Activated CD4-positive, alpha-beta memory T cell treated with anti-CD3 and anti-CD28 coated beads, Interleukin-2, amount 10 ng/mL, durations not matched to agents 7 days and 5 days (primary cell): Measurements from ENCODE around the gene SLC35F1. TPM values are rescaled to one million over a fixed set of nuclear protein-coding genes. Genes with fewer than 3 reads are reported as not detected.
"Not testable (repeated sequence)": the region's sequence is repeated elsewhere in the genome, so short reads cannot be mapped to it uniquely, and the experiment has no call there.

ENCODE experiments used
- CTCF ChIA-PET: fragments of 350-600 bp; sonication (Branson Sonifier 250); formaldehyde crosslinking; loops from one replicate; lab custom pipeline; 2021; ENCODE audit warnings: antibody characterized with exemption, inconsistent platforms; lab: Charles Lee
- POLR2A ChIA-PET: fragments of 350-600 bp; sonication (Branson Sonifier 250); formaldehyde crosslinking; loops from one replicate; lab custom pipeline; 2021; ENCODE audit warnings: antibody characterized with exemption; lab: Charles Lee
- DNase-seq: peaks from one replicate; pipeline ENCODE4 v3.0.0-alpha.2; 2020
- H3K27ac Mint-ChIP-seq: one replicate; pipeline ENCODE4 v1.8.0; 2021; ENCODE audit warnings: mild to moderate bottlenecking, mixed read lengths
- H3K27me3 Mint-ChIP-seq: one replicate; pipeline ENCODE4 v1.8.0; 2021; ENCODE audit warnings: mixed read lengths
- H3K36me3 Mint-ChIP-seq: one replicate; pipeline ENCODE4 v1.8.0; 2021; ENCODE audit warnings: low read depth, mixed read lengths
- H3K4me1 Mint-ChIP-seq: one replicate; pipeline ENCODE4 v1.8.0; 2021; ENCODE audit warnings: mixed read lengths
- H3K4me3 Mint-ChIP-seq: one replicate; pipeline ENCODE4 v1.8.0; 2021; ENCODE audit warnings: mild to moderate bottlenecking, mixed read lengths
- H3K9me3 Mint-ChIP-seq: one replicate; pipeline ENCODE4 v1.8.0; 2021; ENCODE audit warnings: mixed read lengths
- total RNA-seq, 2 experiments: library from RNA; stranded (reverse); gene quantifications; one replicate each; pipeline ENCODE4 v1.2.3, GENCODE V29; 2021

Gene SLC35F1
- under 1 TPM in 1 of 2 experiments, not detected in 1; 0.05 TPM for total RNA-seq

GRCh38 chr6:117906958-117907600 lies at the start of gene SLC35F1:
SLC35F1 (plus strand) TSS chr6:117907264.
- peak; percentile 21 for DNase-seq
- Mint-ChIP-seq H3K4me1 (peaks cover 6% of the 10 kb centered on the region), H3K27me3 (peaks cover 47% of the 10 kb centered on the region), H3K4me3 (peak within 1 kb of the TSS; percentile 41), H3K9me3 (no peaks in the 10 kb centered on the region), H3K36me3 (no peaks in the 10 kb centered on the region), H3K27ac (no peak within 1 kb of the TSS)
- CTCF ChIA-PET = no interaction called here
- POLR2A ChIA-PET = no interaction called here

- H3K27me3 Mint-ChIP-seq, H3K36me3 Mint-ChIP-seq, H3K4me1 Mint-ChIP-seq, H3K27ac Mint-ChIP-seq, H3K9me3 Mint-ChIP-seq, CTCF ChIA-PET, POLR2A ChIA-PET, DNase-seq, H3K4me3 Mint-ChIP-seq: not testable (repeated sequence)
Measured at GRCh38 chr6:117858601-117859000, 48.5 kb upstream of the SLC35F1 start.

DNA sequence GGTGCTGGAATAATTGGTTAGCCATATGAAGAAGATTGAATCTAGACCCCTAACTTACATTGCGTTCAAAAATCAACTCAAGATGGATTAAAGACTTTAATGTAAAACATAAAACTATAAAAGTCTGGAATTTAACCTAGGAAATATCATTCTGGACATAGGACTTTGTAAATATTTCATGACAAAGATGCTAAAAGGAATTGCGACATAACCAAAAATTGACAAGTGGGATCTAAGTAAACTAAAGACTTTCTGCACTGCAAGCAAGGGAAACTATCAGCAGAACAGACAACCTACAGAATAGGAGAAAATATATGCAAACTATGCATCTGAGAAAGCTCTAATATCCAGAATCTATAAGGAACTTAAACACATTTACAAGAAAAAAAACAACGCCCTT lies 45.5 kb upstream of the SLC35F1 start:
- CTCF ChIA-PET = no interaction called here

DNA sequence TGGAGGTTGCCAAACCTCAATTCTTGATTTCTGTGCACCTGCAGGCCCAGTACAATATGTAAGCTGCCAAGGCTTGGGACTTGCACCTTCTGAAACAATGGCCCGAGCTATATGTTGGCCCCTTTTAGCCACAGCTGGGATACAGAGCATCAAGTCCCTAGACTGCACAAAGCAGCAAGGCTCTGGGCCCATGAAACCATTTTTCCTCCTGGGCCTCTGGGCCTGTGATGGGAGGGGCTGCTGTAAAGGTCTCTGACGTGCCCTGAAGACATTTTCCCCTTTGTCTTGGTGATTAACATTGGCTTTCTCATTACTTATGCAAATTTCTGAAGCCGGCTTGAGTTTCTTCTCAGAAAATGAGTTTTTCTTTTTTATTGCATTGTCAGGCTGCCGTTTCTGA lies 40.5 kb upstream of the SLC35F1 start:
- H3K9me3 Mint-ChIP-seq = peaks cover 11% of the 10 kb centered on the region
- ChIA-PET CTCF (no interaction called here), POLR2A (no interaction called here)
- no peak for DNase-seq
- H3K27ac Mint-ChIP-seq = no peak overlapping the region
- H3K4me3 Mint-ChIP-seq = no peak overlapping the region
- no peaks in the 10 kb centered on the region for H3K27me3 Mint-ChIP-seq
- no peaks in the 10 kb centered on the region for H3K4me1 Mint-ChIP-seq
- no peaks in the 10 kb centered on the region for H3K36me3 Mint-ChIP-seq

More for the DNA sequence above, 45.5 kb upstream of the SLC35F1 start:
- H3K27ac Mint-ChIP-seq = no peak overlapping the region
- H3K36me3 Mint-ChIP-seq = no peaks in the 10 kb centered on the region
- peaks cover 6% of the 10 kb centered on the region for H3K9me3 Mint-ChIP-seq
- no peaks in the 10 kb centered on the region for H3K4me1 Mint-ChIP-seq
- no peak for DNase-seq
- H3K27me3 Mint-ChIP-seq = no peaks in the 10 kb centered on the region
- POLR2A ChIA-PET = no interaction called here
- H3K4me3 Mint-ChIP-seq = no peak overlapping the region

GRCh38 chr6:117870486-117871242 lies 36.4 kb upstream of the SLC35F1 start:
- Mint-ChIP-seq H3K27ac (no peak overlapping the region), H3K36me3 (no peaks in the 10 kb centered on the region), H3K9me3 (peaks cover 8% of the 10 kb centered on the region), H3K4me1 (no peaks in the 10 kb centered on the region), H3K4me3 (no peak overlapping the region), H3K27me3 (no peaks in the 10 kb centered on the region)
- no peak for DNase-seq
- POLR2A ChIA-PET = no interaction called here
- CTCF ChIA-PET = no interaction called here

DNA sequence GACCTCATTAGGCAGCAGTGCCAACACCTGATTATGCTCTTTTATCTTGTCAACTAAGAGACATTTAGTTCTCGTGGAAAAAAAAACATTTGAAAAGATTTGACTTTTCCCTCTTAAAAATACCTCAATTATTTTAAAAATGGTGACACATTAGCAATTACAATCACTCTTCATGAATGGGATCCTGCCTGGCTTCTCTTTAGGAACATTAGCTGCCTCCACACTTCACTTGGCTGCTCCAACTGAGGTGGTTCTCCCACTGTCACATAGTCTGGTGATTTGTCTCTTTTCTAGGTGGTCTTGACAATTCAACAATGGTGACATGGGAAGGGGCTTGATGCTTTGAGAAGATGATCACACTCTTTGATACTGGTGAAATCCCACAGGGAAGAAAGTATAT lies 26.2 kb upstream of the SLC35F1 start:
- DNase-seq = no peak
- Mint-ChIP-seq H3K9me3 (no peaks in the 10 kb centered on the region), H3K27ac (no peak overlapping the region), H3K4me3 (no peak overlapping the region), H3K27me3 (peaks cover 2% of the 10 kb centered on the region), H3K4me1 (no peaks in the 10 kb centered on the region), H3K36me3 (no peaks in the 10 kb centered on the region)
- ChIA-PET CTCF (no interaction called here), POLR2A (no interaction called here)

DNA sequence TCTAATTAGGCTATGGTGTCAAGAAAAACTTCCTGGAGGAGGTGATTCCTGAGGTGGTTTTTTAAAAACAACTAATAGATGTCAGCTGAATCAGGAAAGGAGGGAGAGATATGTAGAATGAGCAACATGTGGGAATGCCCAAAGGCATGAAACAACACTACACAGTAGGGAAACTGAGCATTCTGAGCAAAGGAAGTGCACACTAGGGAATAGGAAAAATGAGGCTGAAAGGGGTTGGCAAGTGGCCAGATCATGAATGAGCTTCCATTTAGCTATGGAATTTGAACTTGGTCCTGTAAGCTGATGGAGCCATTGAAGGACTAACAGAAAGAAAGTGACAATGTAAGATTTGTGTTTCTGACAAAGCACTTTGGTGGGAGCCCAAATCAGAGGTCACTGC lies 16.9 kb upstream of the SLC35F1 start:
- H3K27ac Mint-ChIP-seq = no peak overlapping the region
- no peaks in the 10 kb centered on the region for H3K9me3 Mint-ChIP-seq
- ChIA-PET POLR2A (no interaction called here), CTCF (no interaction called here)
- no peaks in the 10 kb centered on the region for H3K4me1 Mint-ChIP-seq
- H3K36me3 Mint-ChIP-seq = no peaks in the 10 kb centered on the region
- DNase-seq = no peak
- H3K4me3 Mint-ChIP-seq = no peak overlapping the region
- no peaks in the 10 kb centered on the region for H3K27me3 Mint-ChIP-seq

DNA sequence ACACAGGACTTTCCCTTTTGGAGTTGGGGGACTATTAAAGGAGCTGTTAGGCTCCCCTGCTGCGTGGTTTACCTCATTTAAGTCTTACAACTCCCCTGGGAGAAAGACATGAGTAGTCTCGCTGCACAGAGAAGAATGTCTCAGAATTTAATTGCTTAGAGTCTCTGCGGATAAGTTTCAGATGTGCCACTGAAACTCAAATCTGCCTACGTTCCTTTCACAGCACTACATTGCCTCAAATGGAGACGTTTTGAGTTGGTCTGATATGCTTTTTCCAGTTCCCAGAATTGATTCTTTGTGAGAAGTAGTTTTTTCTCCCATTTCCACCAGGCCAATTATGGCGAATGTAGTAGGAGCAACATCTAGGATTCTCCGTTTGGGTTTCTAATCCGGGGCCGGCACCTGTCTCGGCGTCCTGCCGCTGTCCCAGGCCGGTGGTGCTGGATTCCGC lies 532 bp upstream of the SLC35F1 start:
- H3K27ac Mint-ChIP-seq = no peak overlapping the region
- ChIA-PET CTCF (no interaction called here), POLR2A (no interaction called here)
- H3K27me3 Mint-ChIP-seq = peaks cover 47% of the 10 kb centered on the region
- no peaks in the 10 kb centered on the region for H3K36me3 Mint-ChIP-seq
- no peaks in the 10 kb centered on the region for H3K9me3 Mint-ChIP-seq
- H3K4me1 Mint-ChIP-seq = peaks cover 6% of the 10 kb centered on the region
- no peak overlapping the region for H3K4me3 Mint-ChIP-seq
- DNase-seq = no peak

DNA sequence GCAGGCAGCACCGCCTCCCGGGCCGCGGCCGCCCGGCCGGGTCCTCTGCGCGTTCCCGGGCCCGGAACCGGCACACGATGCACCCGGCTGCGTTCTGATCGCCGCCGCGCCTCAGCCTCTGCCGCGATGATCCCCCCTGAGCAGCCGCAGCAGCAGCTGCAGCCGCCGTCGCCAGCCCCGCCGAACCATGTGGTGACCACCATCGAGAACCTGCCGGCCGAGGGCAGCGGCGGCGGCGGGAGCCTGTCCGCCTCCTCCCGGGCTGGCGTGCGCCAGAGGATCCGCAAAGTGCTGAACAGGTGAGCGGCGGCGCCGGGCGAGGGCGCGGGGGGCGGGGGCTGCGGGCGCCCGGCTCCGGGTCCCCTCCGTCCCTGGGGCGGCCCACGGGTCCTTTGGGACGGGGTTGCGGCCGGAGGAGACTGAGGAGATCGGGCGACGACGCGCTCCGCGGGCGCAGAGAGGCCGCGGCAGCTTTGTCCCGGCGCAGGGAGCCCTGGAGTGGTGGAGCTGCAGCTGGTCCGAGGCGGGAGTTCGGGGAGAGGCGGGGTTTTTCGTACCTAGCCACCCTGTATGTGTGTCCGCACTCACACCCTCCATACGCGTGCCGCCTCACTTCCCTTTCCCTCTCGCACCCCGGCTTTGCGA lies 659 bp downstream of the SLC35F1 start:
- ChIA-PET POLR2A (no interaction called here), CTCF (no interaction called here)
- Mint-ChIP-seq H3K27ac (no peak overlapping the region), H3K36me3 (no peaks in the 10 kb centered on the region), H3K27me3 (peaks cover 43% of the 10 kb centered on the region), H3K4me3 (no peak overlapping the region), H3K4me1 (peaks cover 6% of the 10 kb centered on the region), H3K9me3 (no peaks in the 10 kb centered on the region)
- DNase-seq = no peak

DNA sequence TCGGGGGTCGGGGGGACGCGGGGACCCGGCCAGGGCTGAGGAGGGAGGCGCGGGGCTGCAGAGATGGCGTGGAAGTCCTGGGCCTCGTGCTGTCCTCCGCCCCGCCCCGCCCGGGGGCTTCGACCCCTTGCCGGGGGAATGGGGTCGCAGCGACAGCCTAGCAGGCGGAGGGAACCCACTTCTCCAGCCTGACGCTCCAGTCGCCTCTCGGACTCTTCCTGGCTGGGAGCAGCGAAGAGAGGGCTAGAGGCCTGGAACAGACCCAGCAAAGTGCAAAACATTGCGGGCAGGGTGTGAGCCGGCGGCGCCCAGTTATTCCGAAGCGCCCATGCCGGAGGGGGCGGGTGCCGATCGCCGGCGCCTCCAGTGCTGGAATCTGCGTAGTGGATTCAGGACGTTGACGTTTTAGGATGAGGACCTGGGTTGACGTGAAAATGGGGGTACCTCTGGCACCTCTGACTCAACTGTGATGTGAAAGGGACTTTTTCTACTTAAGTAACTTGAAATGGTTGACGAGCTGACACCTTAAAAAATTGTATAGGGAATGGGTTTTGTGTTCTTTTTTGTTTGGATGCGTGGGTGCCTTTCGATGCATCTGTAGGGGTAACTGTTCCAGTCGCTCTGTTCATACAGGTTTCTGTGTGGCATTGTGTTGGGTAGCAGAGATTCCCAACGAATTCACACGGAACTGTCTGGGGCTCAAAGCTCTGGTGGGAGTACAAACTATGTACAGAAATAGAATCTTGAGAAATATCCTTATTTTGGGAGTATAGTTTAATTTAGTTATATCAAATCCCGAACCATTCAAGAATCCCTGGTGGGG lies 1.4 kb downstream of the SLC35F1 start:
- ChIA-PET POLR2A (no interaction called here), CTCF (no interaction called here)
- H3K27me3 Mint-ChIP-seq = peaks cover 43% of the 10 kb centered on the region
- DNase-seq = no peak
- H3K27ac Mint-ChIP-seq = no peak overlapping the region
- peak overlapping the region; percentile 29 for H3K4me3 Mint-ChIP-seq
- no peaks in the 10 kb centered on the region for H3K9me3 Mint-ChIP-seq
- H3K36me3 Mint-ChIP-seq = no peaks in the 10 kb centered on the region
- H3K4me1 Mint-ChIP-seq = peaks cover 6% of the 10 kb centered on the region

DNA sequence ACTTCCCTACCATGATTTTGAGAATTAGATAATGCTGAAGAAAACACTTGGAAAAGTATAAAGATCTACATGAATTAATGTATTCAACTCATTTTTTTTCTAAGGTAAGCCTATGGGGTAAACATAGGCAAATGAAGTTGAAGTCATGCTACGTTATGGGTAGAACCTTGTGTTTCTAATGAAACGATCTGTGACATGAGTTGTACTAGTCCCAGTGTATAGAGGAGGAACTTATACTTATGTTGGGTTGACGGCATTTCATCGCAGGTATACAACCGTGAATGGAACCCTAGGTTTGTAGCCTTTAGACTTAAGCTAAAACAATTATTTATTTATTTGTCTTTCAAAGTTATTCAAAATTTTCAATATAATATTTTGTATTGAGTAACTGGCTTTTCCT lies 2.6 kb downstream of the SLC35F1 start:
- H3K4me3 Mint-ChIP-seq = no peak overlapping the region
- no peaks in the 10 kb centered on the region for H3K36me3 Mint-ChIP-seq
- peaks cover 6% of the 10 kb centered on the region for H3K4me1 Mint-ChIP-seq
- no peaks in the 10 kb centered on the region for H3K9me3 Mint-ChIP-seq
- no peak for DNase-seq
- peaks cover 43% of the 10 kb centered on the region for H3K27me3 Mint-ChIP-seq
- POLR2A ChIA-PET = no interaction called here
- CTCF ChIA-PET = no interaction called here
- H3K27ac Mint-ChIP-seq = no peak overlapping the region

DNA sequence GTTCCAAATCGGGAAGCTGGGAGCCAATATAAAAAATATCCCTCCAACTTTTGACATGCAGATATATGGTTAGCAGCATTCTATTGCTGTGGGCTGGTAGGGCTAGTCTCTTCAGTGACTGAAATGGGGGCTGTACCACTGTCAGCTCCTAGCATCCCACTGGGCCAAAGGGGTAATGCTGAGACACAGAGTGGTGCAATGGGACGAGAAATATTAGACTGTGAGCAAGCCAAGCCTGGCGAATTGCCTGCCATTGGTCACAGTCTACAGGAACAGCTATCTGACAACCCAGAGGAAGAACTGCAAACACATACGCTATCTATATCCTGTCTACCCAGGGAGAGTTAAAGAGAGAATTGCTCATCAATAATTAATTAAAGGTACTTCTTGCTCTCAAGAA lies 3.5 kb downstream of the SLC35F1 start:
- Mint-ChIP-seq H3K9me3 (no peaks in the 10 kb centered on the region), H3K27me3 (peaks cover 36% of the 10 kb centered on the region), H3K4me3 (no peak overlapping the region), H3K4me1 (peaks cover 6% of the 10 kb centered on the region), H3K27ac (no peak overlapping the region), H3K36me3 (no peaks in the 10 kb centered on the region)
- POLR2A ChIA-PET = no interaction called here
- CTCF ChIA-PET = no interaction called here
- DNase-seq = no peak

DNA sequence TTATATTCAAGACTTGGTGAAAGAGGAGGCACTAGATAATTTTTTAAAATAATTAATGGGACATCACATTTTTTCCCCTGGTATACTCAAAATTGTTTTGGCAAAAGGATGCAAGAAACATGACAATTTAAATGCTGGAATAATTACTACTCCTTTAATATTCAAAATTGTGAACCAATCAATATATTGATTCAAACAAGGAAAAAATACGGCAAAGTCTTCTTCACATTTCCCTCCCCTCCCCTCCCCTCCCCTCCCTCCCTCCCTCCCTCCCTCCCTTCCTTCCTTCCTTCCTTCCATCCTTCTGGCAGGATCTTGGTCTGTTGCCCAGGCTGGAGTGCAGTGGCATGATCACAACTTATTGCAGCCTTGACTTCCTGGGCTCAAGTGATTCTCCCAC lies 4.1 kb downstream of the SLC35F1 start:
- DNase-seq = no peak
- no peak overlapping the region for H3K4me3 Mint-ChIP-seq
- ChIA-PET POLR2A (no interaction called here), CTCF (no interaction called here)
- H3K4me1 Mint-ChIP-seq = peaks cover 6% of the 10 kb centered on the region
- no peaks in the 10 kb centered on the region for H3K36me3 Mint-ChIP-seq
- no peak overlapping the region for H3K27ac Mint-ChIP-seq
- no peaks in the 10 kb centered on the region for H3K9me3 Mint-ChIP-seq
- peaks cover 30% of the 10 kb centered on the region for H3K27me3 Mint-ChIP-seq
